T-helper 22 cell (primary cell): ENCODE results near the gene SHROOM3.

Source experiments
- DNase-seq: peaks from one replicate; pipeline ENCODE4 v3.0.0-alpha.2; 2020; ENCODE audit warnings: low read depth

SHROOM3 gene

GRCh38 chr4:76543378-76543777 lies 108.3 kb downstream of the SHROOM3 start:
- no peak for DNase-seq

- no peak for DNase-seq
These were observed 109.7 kb downstream of the SHROOM3 start for GRCh38 chr4:76544725-76545124.

GRCh38 chr4:76545226-76545884 lies 110.3 kb downstream of the SHROOM3 start:
- DNase-seq, result no peak

- DNase-seq, result no peak
These were observed 111.3 kb downstream of the SHROOM3 start for GRCh38 chr4:76546327-76546726.

GRCh38 chr4:76546759-76547742 lies 112.0 kb downstream of the SHROOM3 start:
- no peak for DNase-seq

GRCh38 chr4:76548704-76549103 lies 113.7 kb downstream of the SHROOM3 start:
- no peak for DNase-seq

GRCh38 chr4:76549765-76550164 lies 114.7 kb downstream of the SHROOM3 start:
- no peak for DNase-seq

GRCh38 chr4:76550966-76551780 lies 116.1 kb downstream of the SHROOM3 start:
- DNase-seq, result no peak

GRCh38 chr4:76554630-76555029 lies 119.6 kb downstream of the SHROOM3 start:
- no peak for DNase-seq

- no peak for DNase-seq
These were observed 121.4 kb downstream of the SHROOM3 start for GRCh38 chr4:76556452-76556851.

GRCh38 chr4:76558396-76559235 lies 123.6 kb downstream of the SHROOM3 start:
- no peak for DNase-seq

GRCh38 chr4:76559236-76560071 lies 124.4 kb downstream of the SHROOM3 start:
- DNase-seq, result no peak

GRCh38 chr4:76562161-76562560 lies 127.1 kb downstream of the SHROOM3 start:
- DNase-seq, result no peak

- DNase-seq, result no peak
These were observed 127.9 kb downstream of the SHROOM3 start for GRCh38 chr4:76562836-76563453.

GRCh38 chr4:76563454-76564122 lies 128.6 kb downstream of the SHROOM3 start:
- DNase-seq, result no peak

- no peak for DNase-seq
These were observed 129.3 kb downstream of the SHROOM3 start for GRCh38 chr4:76564123-76564915.

GRCh38 chr4:76568262-76568661 lies 133.2 kb downstream of the SHROOM3 start:
- no peak for DNase-seq

GRCh38 chr4:76569225-76569624 lies 134.2 kb downstream of the SHROOM3 start:
- no peak for DNase-seq

- no peak for DNase-seq
These were observed 134.7 kb downstream of the SHROOM3 start for GRCh38 chr4:76569706-76570105.
